ENCODE data around the gene ZNF500.

- TF ChIP-seq CTCF (IDR thresholded peaks at IDR 0.05) (no peak), SMC3 (IDR thresholded peaks at IDR 0.05; ENCODE audit: low read depth, low read length) (no peak), MEF2A (IDR thresholded peaks at IDR 0.05; ENCODE audit: borderline replicate concordance, low read depth) (no peak), MXI1 (IDR thresholded peaks at IDR 0.05; ENCODE audit: low read depth, low read length) (no peak), NRF1 (IDR thresholded peaks at IDR 0.05; ENCODE audit: low read depth, low read length) (no peak), EZH2phosphoT487 (IDR thresholded peaks at IDR 0.05; ENCODE audit: borderline replicate concordance, low read depth) (no peak), USF2 (IDR thresholded peaks at IDR 0.05; ENCODE audit: borderline replicate concordance, low read depth, low read length) (no peak), ZBTB33 (IDR thresholded peaks at IDR 0.05; ENCODE audit: borderline replicate concordance, low read depth) (no peak), JUND (IDR thresholded peaks at IDR 0.05) (no peak), RAD21 (IDR thresholded peaks at IDR 0.05; ENCODE audit: low read length) (no peak), EP300 (IDR thresholded peaks at IDR 0.05; ENCODE audit: borderline replicate concordance in 1 of 2, low read depth in 1 of 2, low read length in 1 of 2) (no peak), PBX3 (IDR thresholded peaks at IDR 0.05) (no peak), FOXM1 (IDR thresholded peaks at IDR 0.05; ENCODE audit: low read depth) (no peak), RXRA (IDR thresholded peaks at IDR 0.05; ENCODE audit: borderline replicate concordance, low read depth) (no peak)
These were observed 19.9 kb downstream of the ZNF500 start for GRCh38 chr16:4746991-4747574.

All from SK-N-SH (cell line).